ENCODE measurements around the gene TMEM229A. TPM values are rescaled to one million over a fixed set of nuclear protein-coding genes. Genes with fewer than 3 reads are reported as not detected.

The TMEM229A gene
- polyA plus RNA-seq, 1 donor from 2014 or later = 0.31 TPM

DNA sequence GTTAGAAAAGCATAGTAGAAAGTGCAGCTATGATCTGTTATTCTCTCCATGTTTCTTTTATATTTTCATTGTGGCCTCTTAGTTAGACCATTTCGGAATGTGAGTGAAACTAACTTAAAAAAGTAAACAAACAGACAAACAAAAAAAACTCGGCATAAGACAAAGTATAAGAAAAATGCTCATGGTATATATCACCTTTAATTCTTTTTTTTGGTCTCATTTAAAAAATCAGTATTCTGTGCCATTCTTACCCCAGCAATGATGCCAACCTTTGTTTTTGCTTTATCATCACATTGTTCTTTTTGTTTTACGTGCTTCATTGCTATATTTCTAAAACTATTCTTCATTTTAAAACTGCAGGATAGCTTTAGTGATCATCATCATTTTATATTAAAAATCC, 2.8 kb upstream of the TMEM229A start:
- H3K9me2 ChIP-seq (ENCODE audit: insufficient read depth, low read length) = no peaks in the 10 kb centered on the region
- H3K4me3 ChIP-seq (ENCODE audit: low read length) = no peak overlapping the region
- H3K9ac ChIP-seq (ENCODE audit: low read length) = no peak overlapping the region
- H3K4me2 ChIP-seq (ENCODE audit: low read length) = no peak overlapping the region
- H3K79me2 ChIP-seq (replicated peaks; ENCODE audit: insufficient read depth, low read length) = no peaks in the 10 kb centered on the region
- no peak overlapping the region for H3K27ac ChIP-seq (ENCODE audit: low read length)
- H2AFZ ChIP-seq (ENCODE audit: low read depth, low read length) = no peak overlapping the region
- H4K20me1 ChIP-seq (ENCODE audit: insufficient read depth) = no peaks in the 10 kb centered on the region
- peaks cover 28% of the 10 kb centered on the region for H3K27me3 ChIP-seq (ENCODE audit: insufficient read depth, low read depth, low read length)
- no peaks in the 10 kb centered on the region for H3K36me3 ChIP-seq (ENCODE audit: insufficient read depth, low read length)
- TF ChIP-seq POLR2AphosphoS5 (IDR thresholded peaks at IDR 0.05) (no peak), EZH2 (IDR thresholded peaks at IDR 0.05; ENCODE audit: borderline replicate concordance, insufficient read depth, low read length, poor library complexity, severe bottlenecking) (no peak), TAF1 (IDR thresholded peaks at IDR 0.05; ENCODE audit: low read depth) (no peak), SMC3 (conservative IDR thresholded peaks at IDR 0.05; ENCODE audit: poor library complexity) (no peak), MXI1 (conservative IDR thresholded peaks at IDR 0.05; ENCODE audit: poor library complexity, severe bottlenecking) (no peak), EP300 (conservative IDR thresholded peaks at IDR 0.05; ENCODE audit: poor library complexity, severe bottlenecking) (no peak), RAD21 (conservative IDR thresholded peaks at IDR 0.05) (no peak)
- TF ChIP-seq, protein P1, sequence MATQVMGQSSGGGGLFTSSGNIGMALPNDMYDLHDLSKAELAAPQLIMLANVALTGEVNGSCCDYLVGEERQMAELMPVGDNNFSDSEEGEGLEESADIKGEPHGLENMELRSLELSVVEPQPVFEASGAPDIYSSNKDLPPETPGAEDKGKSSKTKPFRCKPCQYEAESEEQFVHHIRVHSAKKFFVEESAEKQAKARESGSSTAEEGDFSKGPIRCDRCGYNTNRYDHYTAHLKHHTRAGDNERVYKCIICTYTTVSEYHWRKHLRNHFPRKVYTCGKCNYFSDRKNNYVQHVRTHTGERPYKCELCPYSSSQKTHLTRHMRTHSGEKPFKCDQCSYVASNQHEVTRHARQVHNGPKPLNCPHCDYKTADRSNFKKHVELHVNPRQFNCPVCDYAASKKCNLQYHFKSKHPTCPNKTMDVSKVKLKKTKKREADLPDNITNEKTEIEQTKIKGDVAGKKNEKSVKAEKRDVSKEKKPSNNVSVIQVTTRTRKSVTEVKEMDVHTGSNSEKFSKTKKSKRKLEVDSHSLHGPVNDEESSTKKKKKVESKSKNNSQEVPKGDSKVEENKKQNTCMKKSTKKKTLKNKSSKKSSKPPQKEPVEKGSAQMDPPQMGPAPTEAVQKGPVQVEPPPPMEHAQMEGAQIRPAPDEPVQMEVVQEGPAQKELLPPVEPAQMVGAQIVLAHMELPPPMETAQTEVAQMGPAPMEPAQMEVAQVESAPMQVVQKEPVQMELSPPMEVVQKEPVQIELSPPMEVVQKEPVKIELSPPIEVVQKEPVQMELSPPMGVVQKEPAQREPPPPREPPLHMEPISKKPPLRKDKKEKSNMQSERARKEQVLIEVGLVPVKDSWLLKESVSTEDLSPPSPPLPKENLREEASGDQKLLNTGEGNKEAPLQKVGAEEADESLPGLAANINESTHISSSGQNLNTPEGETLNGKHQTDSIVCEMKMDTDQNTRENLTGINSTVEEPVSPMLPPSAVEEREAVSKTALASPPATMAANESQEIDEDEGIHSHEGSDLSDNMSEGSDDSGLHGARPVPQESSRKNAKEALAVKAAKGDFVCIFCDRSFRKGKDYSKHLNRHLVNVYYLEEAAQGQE (IDR thresholded peaks at IDR 0.05; ENCODE audit: borderline replicate concordance) = no peak
- TF ChIP-seq, protein P2, sequence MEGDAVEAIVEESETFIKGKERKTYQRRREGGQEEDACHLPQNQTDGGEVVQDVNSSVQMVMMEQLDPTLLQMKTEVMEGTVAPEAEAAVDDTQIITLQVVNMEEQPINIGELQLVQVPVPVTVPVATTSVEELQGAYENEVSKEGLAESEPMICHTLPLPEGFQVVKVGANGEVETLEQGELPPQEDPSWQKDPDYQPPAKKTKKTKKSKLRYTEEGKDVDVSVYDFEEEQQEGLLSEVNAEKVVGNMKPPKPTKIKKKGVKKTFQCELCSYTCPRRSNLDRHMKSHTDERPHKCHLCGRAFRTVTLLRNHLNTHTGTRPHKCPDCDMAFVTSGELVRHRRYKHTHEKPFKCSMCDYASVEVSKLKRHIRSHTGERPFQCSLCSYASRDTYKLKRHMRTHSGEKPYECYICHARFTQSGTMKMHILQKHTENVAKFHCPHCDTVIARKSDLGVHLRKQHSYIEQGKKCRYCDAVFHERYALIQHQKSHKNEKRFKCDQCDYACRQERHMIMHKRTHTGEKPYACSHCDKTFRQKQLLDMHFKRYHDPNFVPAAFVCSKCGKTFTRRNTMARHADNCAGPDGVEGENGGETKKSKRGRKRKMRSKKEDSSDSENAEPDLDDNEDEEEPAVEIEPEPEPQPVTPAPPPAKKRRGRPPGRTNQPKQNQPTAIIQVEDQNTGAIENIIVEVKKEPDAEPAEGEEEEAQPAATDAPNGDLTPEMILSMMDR (IDR thresholded peaks at IDR 0.05; ENCODE audit: poor library complexity, severe bottlenecking) = no peak
- H3K9me3 ChIP-seq (ENCODE audit: low read length) = no peaks in the 10 kb centered on the region
- H3F3A ChIP-seq (ENCODE audit: insufficient read depth, low read length, poor library complexity, severe bottlenecking) = no peaks in the 10 kb centered on the region

DNA sequence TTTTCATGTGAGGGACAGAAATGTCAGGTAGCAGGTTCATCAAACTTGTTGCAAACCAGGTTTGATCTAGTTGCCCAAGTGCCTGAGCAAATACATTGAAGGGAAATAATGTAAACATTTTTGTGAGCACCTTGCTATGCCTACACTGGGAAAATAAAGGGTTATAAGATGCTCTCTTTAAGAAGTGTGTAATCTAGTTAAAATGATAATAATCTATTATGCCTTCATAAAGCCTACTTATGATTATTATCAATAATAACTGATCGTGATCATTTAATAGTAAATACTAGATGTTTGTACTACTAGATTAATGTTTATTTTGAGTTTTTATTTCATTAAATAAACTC, 1.9 kb upstream of the TMEM229A start:
- no peak overlapping the region for H3K4me3 ChIP-seq (ENCODE audit: low read length)
- H3K9me2 ChIP-seq (ENCODE audit: insufficient read depth, low read length) = no peaks in the 10 kb centered on the region
- TF ChIP-seq MXI1 (conservative IDR thresholded peaks at IDR 0.05; ENCODE audit: poor library complexity, severe bottlenecking) = no peak
- TF ChIP-seq, protein P2 (IDR thresholded peaks at IDR 0.05; ENCODE audit: poor library complexity, severe bottlenecking) = no peak
- TF ChIP-seq SMC3 (conservative IDR thresholded peaks at IDR 0.05; ENCODE audit: poor library complexity) = no peak
- no peak for TF ChIP-seq EZH2 (IDR thresholded peaks at IDR 0.05; ENCODE audit: borderline replicate concordance, insufficient read depth, low read length, poor library complexity, severe bottlenecking)
- TF ChIP-seq, protein P1 (IDR thresholded peaks at IDR 0.05; ENCODE audit: borderline replicate concordance) = no peak
- TF ChIP-seq EP300 (conservative IDR thresholded peaks at IDR 0.05; ENCODE audit: poor library complexity, severe bottlenecking) = no peak
- no peak for TF ChIP-seq RAD21 (conservative IDR thresholded peaks at IDR 0.05)
- no peak for TF ChIP-seq TAF1 (IDR thresholded peaks at IDR 0.05; ENCODE audit: low read depth)
- TF ChIP-seq POLR2AphosphoS5 (IDR thresholded peaks at IDR 0.05) = no peak
- H3K9ac ChIP-seq (ENCODE audit: low read length) = no peak overlapping the region
- no peaks in the 10 kb centered on the region for H3K9me3 ChIP-seq (ENCODE audit: low read length)
- H3F3A ChIP-seq (ENCODE audit: insufficient read depth, low read length, poor library complexity, severe bottlenecking) = no peaks in the 10 kb centered on the region
- H4K20me1 ChIP-seq (ENCODE audit: insufficient read depth) = no peaks in the 10 kb centered on the region
- H3K4me2 ChIP-seq (ENCODE audit: low read length) = no peak overlapping the region
- no peak overlapping the region for H3K27ac ChIP-seq (ENCODE audit: low read length)
- H3K36me3 ChIP-seq (ENCODE audit: insufficient read depth, low read length) = no peaks in the 10 kb centered on the region
- no peaks in the 10 kb centered on the region for H3K79me2 ChIP-seq (replicated peaks; ENCODE audit: insufficient read depth, low read length)
- H3K27me3 ChIP-seq (ENCODE audit: insufficient read depth, low read depth, low read length) = peaks cover 34% of the 10 kb centered on the region
- no peak overlapping the region for H2AFZ ChIP-seq (ENCODE audit: low read depth, low read length)
